ENCODE results near the gene MYLK.

DNA sequence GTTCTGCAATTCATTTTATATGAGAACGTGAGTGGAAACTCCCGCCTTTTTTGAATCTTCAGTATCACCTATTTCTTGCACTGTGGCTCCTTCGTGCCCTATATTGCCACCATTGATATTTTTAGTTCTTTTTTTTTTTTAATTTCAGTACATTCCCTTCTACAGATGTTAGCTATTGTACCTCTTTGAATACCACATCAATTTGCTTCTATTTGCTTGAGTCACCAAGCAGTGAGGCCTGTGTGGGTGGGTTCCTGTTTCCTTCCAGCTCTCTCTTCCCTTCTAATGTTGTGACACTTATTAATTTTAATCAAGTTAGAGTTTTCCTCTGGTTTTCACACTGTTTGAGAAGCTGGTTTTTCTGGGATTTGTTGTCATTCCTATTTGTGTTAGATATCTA lies 308.0 kb downstream of the MYLK start:
- TF ChIP-seq, protein P1, sequence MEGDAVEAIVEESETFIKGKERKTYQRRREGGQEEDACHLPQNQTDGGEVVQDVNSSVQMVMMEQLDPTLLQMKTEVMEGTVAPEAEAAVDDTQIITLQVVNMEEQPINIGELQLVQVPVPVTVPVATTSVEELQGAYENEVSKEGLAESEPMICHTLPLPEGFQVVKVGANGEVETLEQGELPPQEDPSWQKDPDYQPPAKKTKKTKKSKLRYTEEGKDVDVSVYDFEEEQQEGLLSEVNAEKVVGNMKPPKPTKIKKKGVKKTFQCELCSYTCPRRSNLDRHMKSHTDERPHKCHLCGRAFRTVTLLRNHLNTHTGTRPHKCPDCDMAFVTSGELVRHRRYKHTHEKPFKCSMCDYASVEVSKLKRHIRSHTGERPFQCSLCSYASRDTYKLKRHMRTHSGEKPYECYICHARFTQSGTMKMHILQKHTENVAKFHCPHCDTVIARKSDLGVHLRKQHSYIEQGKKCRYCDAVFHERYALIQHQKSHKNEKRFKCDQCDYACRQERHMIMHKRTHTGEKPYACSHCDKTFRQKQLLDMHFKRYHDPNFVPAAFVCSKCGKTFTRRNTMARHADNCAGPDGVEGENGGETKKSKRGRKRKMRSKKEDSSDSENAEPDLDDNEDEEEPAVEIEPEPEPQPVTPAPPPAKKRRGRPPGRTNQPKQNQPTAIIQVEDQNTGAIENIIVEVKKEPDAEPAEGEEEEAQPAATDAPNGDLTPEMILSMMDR (IDR thresholded peaks at IDR 0.05; ENCODE audit: low read length), result no peak
- no peak for TF ChIP-seq EZH2 (IDR thresholded peaks at IDR 0.05; ENCODE audit: borderline replicate concordance, low read length)

Measured in OCI-LY1 (cell line).